NT2/D1 (cell line): ENCODE measurements around the gene GNB5.

Experiments
- DNase-seq: peaks from one replicate; pipeline ENCODE4 v3.0.0-alpha.2; 2011; ENCODE audit warnings: low read depth, low spot score
- H3K27me3 ChIP-seq: 2 replicates; pipeline ENCODE4 v1.6.0; 2011; ENCODE audit warnings: mild to moderate bottlenecking; ENCODE audit not compliant: insufficient read length, insufficient read depth
- H3K36me3 ChIP-seq: 2 replicates; pipeline ENCODE4 v1.6.1; 2011; ENCODE audit warnings: mild to moderate bottlenecking, low read length, mixed read lengths; ENCODE audit not compliant: insufficient read depth, insufficient read length
- H3K4me1 ChIP-seq: 2 replicates; pipeline ENCODE4 v1.5.1; 2011; ENCODE audit not compliant: insufficient read depth, insufficient read length
- H3K4me3 ChIP-seq: 2 replicates; pipeline ENCODE4 v1.5.1; 2011; ENCODE audit warnings: low read depth; ENCODE audit not compliant: insufficient read length
- H3K9ac ChIP-seq: 2 replicates; pipeline ENCODE4 v1.6.0; 2011; ENCODE audit warnings: low read depth; ENCODE audit not compliant: insufficient read length
- H3K9me3 ChIP-seq: 2 replicates; pipeline ENCODE4 v1.5.1; 2011; ENCODE audit warnings: mild to moderate bottlenecking, low read length; ENCODE audit not compliant: insufficient read depth
- SUZ12 ChIP-seq: IDR thresholded peaks from 2 replicates; pipeline ENCODE4 v1.6.1; 2011; ENCODE audit not compliant: insufficient read length, insufficient read depth; ENCODE audit errors: extremely low read depth
- YY1 ChIP-seq: IDR thresholded peaks from 2 replicates; pipeline ENCODE4 v1.6.1; 2011; ENCODE audit not compliant: insufficient read length, insufficient read depth
- ZNF274 ChIP-seq: IDR thresholded peaks from 2 replicates; pipeline ENCODE4 v1.6.1; 2011; ENCODE audit warnings: mild to moderate bottlenecking, low read depth, low read length

Gene GNB5

GRCh38 chr15:52128568-52128967 lies 62.6 kb downstream of the GNB5 start:
- Histone ChIP-seq H3K4me1 (no peaks in the 10 kb centered on the region), H3K27me3 (no peaks in the 10 kb centered on the region), H3K9ac (no peak overlapping the region), H3K36me3 (peaks cover 4% of the 10 kb centered on the region), H3K4me3 (no peak overlapping the region), H3K9me3 (no peaks in the 10 kb centered on the region)
- TF ChIP-seq SUZ12 (no peak), YY1 (no peak)
- no peak for DNase-seq

- no peak overlapping the region for H3K4me3 ChIP-seq
- no peaks in the 10 kb centered on the region for H3K9me3 ChIP-seq
- no peaks in the 10 kb centered on the region for H3K36me3 ChIP-seq
- no peaks in the 10 kb centered on the region for H3K27me3 ChIP-seq
- TF ChIP-seq ZNF274 (no peak), YY1 (no peak), SUZ12 (no peak)
- no peaks in the 10 kb centered on the region for H3K4me1 ChIP-seq
- no peak for DNase-seq
- H3K9ac ChIP-seq: no peak overlapping the region
Measured at GRCh38 chr15:52124270-52124880, 66.8 kb downstream of the GNB5 start.

- Histone ChIP-seq H3K36me3 (no peaks in the 10 kb centered on the region), H3K4me3 (no peak overlapping the region), H3K9me3 (no peaks in the 10 kb centered on the region), H3K4me1 (no peaks in the 10 kb centered on the region), H3K27me3 (no peaks in the 10 kb centered on the region), H3K9ac (no peak overlapping the region)
- TF ChIP-seq YY1 (no peak), SUZ12 (no peak), ZNF274 (no peak)
- no peak for DNase-seq
Measured at GRCh38 chr15:52121896-52122295, 69.3 kb downstream of the GNB5 start.

- Histone ChIP-seq H3K36me3 (no peaks in the 10 kb centered on the region), H3K9ac (no peak overlapping the region), H3K27me3 (no peaks in the 10 kb centered on the region), H3K4me1 (no peaks in the 10 kb centered on the region), H3K4me3 (no peak overlapping the region), H3K9me3 (no peaks in the 10 kb centered on the region)
- DNase-seq: no peak
- TF ChIP-seq YY1 (no peak), SUZ12 (no peak), ZNF274 (no peak)
Measured at GRCh38 chr15:52121006-52121405, 70.2 kb downstream of the GNB5 start.

GRCh38 chr15:52120488-52120887 lies 70.7 kb downstream of the GNB5 start:
- no peak overlapping the region for H3K9ac ChIP-seq
- no peak overlapping the region for H3K4me3 ChIP-seq
- no peaks in the 10 kb centered on the region for H3K36me3 ChIP-seq
- H3K9me3 ChIP-seq: no peaks in the 10 kb centered on the region
- H3K27me3 ChIP-seq: no peaks in the 10 kb centered on the region
- DNase-seq: no peak
- no peaks in the 10 kb centered on the region for H3K4me1 ChIP-seq
- no peak for TF ChIP-seq ZNF274
- no peak for TF ChIP-seq YY1
- no peak for TF ChIP-seq SUZ12

GRCh38 chr15:52118969-52119749 lies 72.0 kb downstream of the GNB5 start:
- H3K36me3 ChIP-seq: no peaks in the 10 kb centered on the region
- no peak for DNase-seq
- no peak overlapping the region for H3K9ac ChIP-seq
- peaks cover 4% of the 10 kb centered on the region for H3K27me3 ChIP-seq
- H3K9me3 ChIP-seq: no peaks in the 10 kb centered on the region
- TF ChIP-seq YY1 (no peak), ZNF274 (no peak), SUZ12 (no peak)
- no peak overlapping the region for H3K4me3 ChIP-seq
- H3K4me1 ChIP-seq: no peaks in the 10 kb centered on the region

GRCh38 chr15:52117549-52117948 lies 73.6 kb downstream of the GNB5 start:
- TF ChIP-seq ZNF274: no peak
- no peak for TF ChIP-seq YY1
- no peak for TF ChIP-seq SUZ12
- Histone ChIP-seq H3K27me3 (peaks cover 15% of the 10 kb centered on the region), H3K9me3 (no peaks in the 10 kb centered on the region), H3K4me1 (no peaks in the 10 kb centered on the region), H3K4me3 (no peak overlapping the region), H3K9ac (no peak overlapping the region), H3K36me3 (no peaks in the 10 kb centered on the region)
- DNase-seq: no peak
